Esophagus (tissue), 2 donors: ENCODE measurements around the gene TMEM91. TPM values are rescaled to one million over a fixed set of nuclear protein-coding genes. Genes with fewer than 3 reads are reported as not detected.

ENCODE experiments used
- H3K27ac ChIP-seq, 2 donors: one replicate each; pipeline ENCODE4 v1.5.1; 2013; ENCODE audit warnings: low read depth in 2 of 2, mild to moderate bottlenecking in 2 of 2, inconsistent platforms in 1 of 2, low read length in 1 of 2, moderate library complexity in 1 of 2
- H3K27me3 ChIP-seq, 2 donors: one replicate each; pipeline ENCODE4 v1.6.1; 2013; ENCODE audit warnings: low read length in 2 of 2, control low read depth in 1 of 2, mild to moderate bottlenecking in 1 of 2; ENCODE audit not compliant: insufficient read depth in 2 of 2, control insufficient read depth in 1 of 2
- H3K36me3 ChIP-seq, 2 donors: one replicate each; pipeline ENCODE4 v1.6.1; 2013; ENCODE audit warnings: low read length in 1 of 2; ENCODE audit not compliant: control insufficient read depth in 2 of 2, insufficient read depth in 2 of 2
- H3K4me1 ChIP-seq, 2 donors: one replicate each; pipeline ENCODE4 v1.6.1; 2013; ENCODE audit warnings: low read length in 1 of 2; ENCODE audit not compliant: control insufficient read depth in 2 of 2, insufficient read depth in 2 of 2
- H3K4me3 ChIP-seq, 2 donors: one replicate each; pipeline ENCODE4 v1.5.1; 2013; ENCODE audit warnings: low read length in 2 of 2, mild to moderate bottlenecking in 2 of 2, low read depth in 1 of 2, moderate library complexity in 1 of 2
- H3K9me3 ChIP-seq, 2 donors: one replicate each; pipeline ENCODE4 v1.6.1; 2013; ENCODE audit warnings: mild to moderate bottlenecking in 2 of 2, low read depth in 1 of 2, low read length in 1 of 2, moderate library complexity in 1 of 2; ENCODE audit not compliant: control insufficient read depth in 2 of 2, insufficient read depth in 1 of 2
- WGBS, 2 donors: extraction: QIAGEN DNeasy Blood & Tissue Kit; methylation state at CpG; one replicate each; pipeline ENCODE4 v1.1.7; 2013; 5-methylcytosine and 5-hydroxymethylcytosine counted together
- polyA plus RNA-seq, 2 donors: library from polyadenylated mRNA; stranded (reverse); fragments of 200-250 nt; gene quantifications; one replicate each; pipeline ENCODE4 v1.2.3, GENCODE V29; 2013
- donor health status: healthy with polysubstance abuse.
- donor health status: Bipolar disorder and iron deficiency.

Gene TMEM91
- 10 to 100 TPM; 13.8 to 17.3 TPM for polyA plus RNA-seq

- H3K27me3 ChIP-seq: no peaks in the 10 kb centered on the region
- H3K4me1 ChIP-seq: peaks cover 0 to 4% of the 10 kb centered on the region in 2 donors
- H3K4me3 ChIP-seq: peak within 1 kb of the TSS; percentile 64 to 71
- H3K27ac ChIP-seq: peak within 1 kb of the TSS; percentile 63 to 76
- 3 to 5% methylated on average over 45 to 47 of the region's 47 CpGs for WGBS, 2 donors
- no peaks in the 10 kb centered on the region for H3K9me3 ChIP-seq
- peaks cover 0 to 3% of the 10 kb centered on the region in 2 donors for H3K36me3 ChIP-seq
Measured at GRCh38 chr19:41376241-41376997, at the start of gene TMEM91. TSS of gene TMEM91 (plus strand) at chr19:41376533. CDS start at chr19:41378310, 1,777 bp downstream.

- Histone ChIP-seq H3K27ac (peak overlapping the region; percentile 82 to 83), H3K27me3 (no peaks in the 10 kb centered on the region), H3K9me3 (no peaks in the 10 kb centered on the region), H3K36me3 (peaks cover 3 to 21% of the 10 kb centered on the region in 2 donors), H3K4me1 (peaks cover 2 to 32% of the 10 kb centered on the region in 2 donors), H3K4me3 (peak overlapping the region; percentile 11 to 22)
- WGBS, 2 donors: 25 to 35% methylated on average over 13 of the region's 13 CpGs
Measured at GRCh38 chr19:41327076-41327575, 49.2 kb upstream of the TMEM91 start.

GRCh38 chr19:41327576-41328156 lies 48.7 kb upstream of the TMEM91 start:
- Histone ChIP-seq H3K4me1 (peaks cover 2 to 32% of the 10 kb centered on the region in 2 donors), H3K27me3 (no peaks in the 10 kb centered on the region), H3K36me3 (peaks cover under 1 to 17% of the 10 kb centered on the region in 2 donors), H3K9me3 (no peaks in the 10 kb centered on the region), H3K27ac (peak overlapping the region; percentile 82 to 83), H3K4me3 (peak overlapping the region; percentile 11 to 22)
- 20 to 22% methylated on average over 30 to 33 of the region's 33 CpGs for WGBS, 2 donors

GRCh38 chr19:41328157-41328841 lies 48.0 kb upstream of the TMEM91 start:
- 24 to 28% methylated on average over 22 of the region's 22 CpGs for WGBS, 2 donors
- Histone ChIP-seq H3K27me3 (no peaks in the 10 kb centered on the region), H3K9me3 (no peaks in the 10 kb centered on the region), H3K27ac (peak overlapping the region; percentile 82 to 83), H3K4me1 (peaks cover 2 to 32% of the 10 kb centered on the region in 2 donors), H3K4me3 (peak overlapping the region in 1 of 2 donors; percentile 16), H3K36me3 (peaks cover 0 to 14% of the 10 kb centered on the region in 2 donors)

- H3K27me3 ChIP-seq: no peaks in the 10 kb centered on the region
- H3K36me3 ChIP-seq: peaks cover 0 to 14% of the 10 kb centered on the region in 2 donors
- peaks cover 0 to 32% of the 10 kb centered on the region in 2 donors for H3K4me1 ChIP-seq
- 37 to 50% methylated on average over 1 of the region's 1 CpG for WGBS, 2 donors
- H3K4me3 ChIP-seq: no peak overlapping the region
- H3K9me3 ChIP-seq: no peaks in the 10 kb centered on the region
- peak overlapping the region; percentile 82 to 83 for H3K27ac ChIP-seq
Measured at GRCh38 chr19:41328842-41329225, 47.5 kb upstream of the TMEM91 start.

GRCh38 chr19:41330481-41330880 lies 45.9 kb upstream of the TMEM91 start:
- peaks cover 0 to 17% of the 10 kb centered on the region in 2 donors for H3K36me3 ChIP-seq
- no peaks in the 10 kb centered on the region for H3K9me3 ChIP-seq
- 84 to 91% methylated on average over 4 of the region's 4 CpGs for WGBS, 2 donors
- no peaks in the 10 kb centered on the region for H3K27me3 ChIP-seq
- H3K27ac ChIP-seq: no peak overlapping the region
- no peak overlapping the region for H3K4me3 ChIP-seq
- peaks cover 0 to 28% of the 10 kb centered on the region in 2 donors for H3K4me1 ChIP-seq

GRCh38 chr19:41330946-41331678 lies 45.2 kb upstream of the TMEM91 start:
- whole genome bisulfite sequencing, 2 donors: 76 to 80% methylated on average over 36 to 47 of the region's 47 CpGs
- H3K9me3 ChIP-seq: no peaks in the 10 kb centered on the region
- peaks cover 0 to 21% of the 10 kb centered on the region in 2 donors for H3K4me1 ChIP-seq
- H3K27ac ChIP-seq: no peak overlapping the region
- H3K4me3 ChIP-seq: no peak overlapping the region
- no peaks in the 10 kb centered on the region for H3K27me3 ChIP-seq
- H3K36me3 ChIP-seq: peaks cover 0 to 18% of the 10 kb centered on the region in 2 donors

GRCh38 chr19:41332000-41332399 lies 44.3 kb upstream of the TMEM91 start:
- no peak overlapping the region for H3K27ac ChIP-seq
- H3K36me3 ChIP-seq: peaks cover 0 to 18% of the 10 kb centered on the region in 2 donors
- no peak overlapping the region for H3K4me3 ChIP-seq
- WGBS, 2 donors: 92 to 94% methylated on average over 16 of the region's 16 CpGs
- H3K4me1 ChIP-seq: peaks cover 0 to 14% of the 10 kb centered on the region in 2 donors
- H3K9me3 ChIP-seq: no peaks in the 10 kb centered on the region
- no peaks in the 10 kb centered on the region for H3K27me3 ChIP-seq

GRCh38 chr19:41332468-41332867 lies 43.9 kb upstream of the TMEM91 start:
- WGBS, 2 donors: 90 to 94% methylated on average over 5 of the region's 5 CpGs
- no peak overlapping the region for H3K27ac ChIP-seq

More at GRCh38 chr19:41332468-41332867, 43.9 kb upstream of the TMEM91 start:
- Histone ChIP-seq H3K36me3 (peaks cover 0 to 18% of the 10 kb centered on the region in 2 donors), H3K9me3 (no peaks in the 10 kb centered on the region), H3K27me3 (no peaks in the 10 kb centered on the region), H3K4me3 (no peak overlapping the region), H3K4me1 (peaks cover 0 to 11% of the 10 kb centered on the region in 2 donors)
